IMR-90 (cell line): ENCODE results near the gene CFAP73.

ENCODE experiments used
- BHLHE40 ChIP-seq: fragments of 150-350 bp; IDR thresholded peaks from 2 replicates; pipeline ENCODE4 v1.6.1; 2016; ENCODE audit warnings: mild to moderate bottlenecking, low read depth, low read length
- CEBPB ChIP-seq: IDR thresholded peaks from 2 replicates; pipeline ENCODE4 v1.6.1; 2012; ENCODE audit warnings: low read depth, low read length, improper control_type of control experiment
- CTCF ChIP-seq: conservative IDR thresholded peaks from 2 replicates; pipeline ENCODE4 v1.5.1; 2012; ENCODE audit warnings: mild to moderate bottlenecking, low read depth, low read length, improper control_type of control experiment
- ELK1 ChIP-seq: fragments of 150-350 bp; IDR thresholded peaks from 2 replicates; pipeline ENCODE4 v1.6.1; 2016; ENCODE audit warnings: low read depth, mild to moderate bottlenecking, low read length, moderate library complexity, borderline replicate concordance
- FOS ChIP-seq: fragments of 150-350 bp; IDR thresholded peaks from 2 replicates; pipeline ENCODE4 v1.6.1; 2016; ENCODE audit warnings: low read depth, low read length
- MAFK ChIP-seq: IDR thresholded peaks from 2 replicates; pipeline ENCODE4 v1.6.1; 2012; ENCODE audit warnings: low read depth, low read length, improper control_type of control experiment
- MXI1 ChIP-seq: IDR thresholded peaks from 2 replicates; pipeline ENCODE4 v1.6.1; 2012; ENCODE audit warnings: low read depth, mild to moderate bottlenecking, low read length, moderate library complexity, borderline replicate concordance
- NFE2L2 ChIP-seq: fragments of 150-350 bp; IDR thresholded peaks from 2 replicates; pipeline ENCODE4 v1.6.1; 2016; ENCODE audit warnings: low read depth, mild to moderate bottlenecking, low read length
- POLR2A ChIP-seq: IDR thresholded peaks from 2 replicates; pipeline ENCODE4 v1.6.1; 2012; ENCODE audit warnings: mild to moderate bottlenecking, low read depth, low read length
- RAD21 ChIP-seq: IDR thresholded peaks from 2 replicates; pipeline ENCODE4 v1.6.1; 2012; ENCODE audit warnings: low read length, improper control_type of control experiment
- USF2 ChIP-seq: fragments of 150-350 bp; IDR thresholded peaks from 2 replicates; pipeline ENCODE4 v1.6.1; 2017; ENCODE audit warnings: mild to moderate bottlenecking, antibody characterized with exemption, low read length, low read depth

GRCh38 chr12:113208041-113208934 is 58.8 kb downstream of the CFAP73 start:
- TF ChIP-seq CEBPB (no peak), CTCF (no peak), MAFK (no peak), MXI1 (no peak), USF2 (no peak), NFE2L2 (no peak), RAD21 (no peak), POLR2A (no peak), FOS (no peak), BHLHE40 (peak; percentile 87), ELK1 (no peak)
